HuH-7 (cell line): Measurements from ENCODE around the gene PREX1.

Source experiments
- DNase-seq: peaks from one replicate; pipeline ENCODE4 v3.0.0; 2011; ENCODE audit warnings: low spot score

PREX1 gene

DNA sequence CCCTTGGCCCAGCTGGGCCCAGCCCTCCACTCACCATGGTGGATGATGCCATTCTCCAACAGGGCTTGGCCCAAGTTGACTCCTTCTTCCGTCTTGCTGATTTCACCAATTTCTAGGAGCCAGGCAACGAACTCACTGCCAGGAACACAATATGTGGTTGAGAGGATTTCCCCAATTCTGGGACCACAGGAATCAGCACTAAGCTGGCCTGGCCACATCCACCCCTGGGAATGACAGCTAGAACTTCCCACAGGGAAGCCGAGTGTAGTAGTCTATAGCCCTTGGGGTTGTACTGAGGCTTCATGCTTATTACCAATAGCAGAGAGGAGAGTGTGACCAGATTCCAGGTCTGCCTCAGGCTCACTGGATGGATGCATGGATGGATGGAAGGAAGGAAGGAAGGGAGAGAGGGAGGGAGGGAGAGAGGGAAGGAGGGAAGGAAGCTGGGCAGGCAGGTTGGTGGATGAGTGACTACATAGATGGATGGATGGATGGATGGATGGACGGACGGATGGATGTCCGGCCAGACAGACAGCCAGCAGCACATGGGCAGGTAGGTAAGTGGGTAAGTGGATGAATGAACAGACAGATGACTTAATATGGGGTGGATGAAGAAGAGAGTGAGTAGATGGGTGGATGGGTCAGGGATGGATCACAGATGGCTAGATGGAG, 146.5 kb downstream of the PREX1 start:
- no peak for DNase-seq

DNA sequence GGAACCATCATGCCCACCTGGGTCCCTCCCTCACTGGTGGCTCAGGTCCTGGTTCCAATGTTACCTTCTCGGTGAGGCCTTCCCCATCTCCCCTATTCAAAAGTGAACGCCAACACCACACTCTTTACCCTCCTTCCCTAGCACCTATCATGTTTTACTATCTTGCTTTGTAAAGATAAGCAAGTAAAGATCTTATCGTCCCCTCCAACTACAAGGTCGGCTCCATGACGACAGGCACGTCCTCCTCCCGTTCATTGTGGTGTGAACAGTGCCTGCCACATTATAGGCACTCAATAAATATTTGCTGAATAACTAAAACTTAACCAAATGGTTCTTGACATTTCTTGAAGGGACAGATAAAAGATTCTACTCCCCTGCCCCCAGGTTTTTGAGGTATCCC, 147.1 kb downstream of the PREX1 start:
- DNase-seq = no peak

DNA sequence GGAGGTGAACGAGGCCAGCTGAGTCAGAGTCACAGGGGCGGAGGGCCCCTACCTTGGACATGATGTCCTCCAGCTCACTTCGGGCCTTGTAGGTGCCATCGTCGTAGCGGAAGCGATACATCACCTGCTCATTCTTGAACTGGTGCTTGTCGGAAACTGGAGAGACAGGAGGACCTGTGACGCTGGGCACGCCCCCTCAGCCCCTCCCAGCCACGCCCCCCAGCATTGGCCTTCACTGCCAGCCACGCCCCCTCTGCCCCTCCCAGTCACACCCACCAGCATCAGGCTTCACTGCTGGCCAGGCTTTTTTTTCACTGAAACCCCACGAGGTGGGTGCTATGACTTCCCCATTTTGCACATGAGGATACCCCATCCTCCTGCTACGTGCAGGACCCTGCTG, 148.2 kb downstream of the PREX1 start:
- DNase-seq = no peak

DNA sequence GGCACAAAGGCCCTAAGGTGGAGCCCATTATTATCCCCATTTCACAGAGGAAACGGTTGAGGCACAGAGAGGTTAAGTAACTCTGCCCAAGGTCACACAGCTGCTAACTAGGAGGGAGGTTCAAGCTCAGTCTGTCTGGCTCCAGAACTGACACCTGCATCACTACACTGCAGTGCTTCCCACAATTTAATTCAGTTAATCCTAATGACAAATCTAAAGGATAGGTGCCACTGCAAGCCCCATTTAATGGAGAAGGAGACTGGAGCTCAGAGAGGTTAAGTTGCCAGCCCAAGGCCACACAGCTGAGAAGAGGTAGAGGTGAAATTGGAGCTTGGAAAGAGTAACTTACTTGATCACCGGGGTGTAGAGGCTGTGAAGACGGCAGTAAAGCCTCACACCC, 148.8 kb downstream of the PREX1 start:
- no peak for DNase-seq

DNA sequence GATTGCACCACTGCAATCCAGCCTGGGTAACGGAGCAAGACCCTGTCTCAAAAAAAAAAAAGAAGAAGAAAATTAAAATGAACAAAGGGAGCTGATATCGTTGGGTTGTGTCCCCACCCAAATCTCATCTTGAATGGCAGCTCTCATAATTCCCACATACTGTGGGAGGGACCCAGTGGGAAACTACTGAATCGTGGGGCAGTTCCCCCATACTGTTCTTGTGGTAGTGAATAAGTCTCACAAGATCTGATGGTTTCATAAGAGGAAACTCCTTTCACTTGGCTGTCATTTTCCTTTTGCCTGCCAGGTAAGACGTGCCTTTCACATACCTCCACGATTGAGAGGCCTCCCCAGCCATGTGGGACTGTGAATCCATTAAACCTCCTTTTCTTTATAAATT, 149.4 kb downstream of the PREX1 start:
- no peak for DNase-seq

DNA sequence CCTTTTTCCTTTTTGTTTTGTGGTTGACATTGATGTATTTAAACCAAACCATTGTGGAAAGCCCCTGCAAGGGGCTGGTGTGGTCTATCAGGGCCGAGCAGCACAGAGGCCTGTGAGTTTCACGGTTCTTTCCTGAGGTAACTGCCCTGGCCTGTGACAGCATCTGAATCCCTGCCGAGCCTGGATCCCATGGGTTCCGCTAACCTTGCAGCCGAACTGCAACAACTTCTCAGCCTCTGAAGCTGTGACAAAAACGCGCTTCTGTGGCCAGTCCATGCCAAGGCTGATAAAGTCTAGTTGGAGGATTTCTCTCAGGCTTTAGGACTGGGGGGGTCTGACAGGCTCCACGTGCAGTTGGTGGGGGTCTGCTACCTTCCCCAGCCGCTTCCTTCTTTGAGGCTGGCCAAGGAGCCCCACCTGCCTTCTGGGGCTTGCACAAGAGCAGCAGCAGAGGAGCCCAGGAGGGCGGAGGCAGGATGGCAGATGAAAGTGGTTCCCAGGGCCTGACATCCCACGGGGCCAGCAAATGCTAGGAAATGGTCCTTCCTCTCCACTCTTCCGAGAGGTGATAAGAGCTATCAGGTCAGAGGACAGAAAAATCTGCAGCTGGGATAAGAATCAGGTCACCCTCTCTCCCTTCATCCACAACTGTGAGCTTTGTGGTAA, 150.9 kb downstream of the PREX1 start:
- no peak for DNase-seq

DNA sequence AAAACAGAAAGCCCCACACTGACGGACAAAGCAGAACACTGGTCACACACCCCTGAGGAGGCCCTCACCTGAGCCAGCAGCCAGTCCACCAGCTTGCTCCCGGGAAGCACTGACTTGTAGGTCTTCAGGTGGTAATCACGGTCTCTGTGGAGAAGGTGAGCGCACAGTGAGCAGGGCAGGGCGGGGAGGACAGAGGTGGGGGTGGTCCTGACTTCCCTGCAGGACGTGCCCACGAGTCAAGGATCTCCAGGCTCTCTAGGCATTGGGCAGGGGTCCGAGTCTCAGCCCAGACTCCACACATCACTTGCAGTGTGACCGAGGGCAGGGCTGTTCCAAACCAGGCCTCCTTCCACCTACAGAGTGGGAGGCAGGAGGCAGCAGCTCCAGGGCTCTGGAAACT, 151.7 kb downstream of the PREX1 start:
- DNase-seq = no peak

DNA sequence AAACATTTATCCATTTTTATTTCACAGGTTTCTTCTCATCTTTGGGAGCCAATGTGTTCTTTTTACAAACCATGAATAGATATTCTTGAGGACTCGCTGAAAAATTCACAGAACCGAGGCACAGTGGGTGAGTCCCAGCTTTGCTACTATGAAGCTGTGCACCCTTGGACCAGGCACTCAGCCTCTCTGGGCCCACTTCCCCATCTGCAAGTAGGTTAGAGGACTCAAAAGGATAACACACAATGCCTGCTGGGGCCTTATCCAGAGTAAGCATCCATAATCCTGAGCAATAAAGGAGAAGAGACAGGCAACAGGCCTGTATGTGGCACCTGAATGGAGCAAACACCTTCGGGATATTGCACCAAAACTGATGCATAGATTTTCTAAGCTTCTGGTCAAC, 153.3 kb downstream of the PREX1 start:
- no peak for DNase-seq

DNA sequence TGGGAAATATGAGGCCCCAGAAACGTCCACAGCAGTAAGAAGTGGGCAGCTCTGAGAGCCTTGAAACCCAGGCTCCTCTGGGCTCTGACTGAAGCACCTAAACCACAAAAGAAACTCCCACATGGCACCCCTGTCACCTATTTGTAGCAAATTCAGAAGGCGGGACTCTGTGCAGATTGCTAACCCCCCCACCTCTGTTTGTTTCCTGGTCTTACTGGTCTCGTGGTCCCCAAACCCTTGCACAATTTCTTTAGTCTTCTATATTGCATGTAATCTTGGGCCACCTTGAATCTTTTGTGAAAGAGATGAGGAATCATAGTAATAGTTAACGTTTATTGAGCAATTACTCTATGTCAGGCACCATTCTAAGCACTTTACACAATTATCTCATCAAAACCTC, 154.3 kb downstream of the PREX1 start:
- no peak for DNase-seq

DNA sequence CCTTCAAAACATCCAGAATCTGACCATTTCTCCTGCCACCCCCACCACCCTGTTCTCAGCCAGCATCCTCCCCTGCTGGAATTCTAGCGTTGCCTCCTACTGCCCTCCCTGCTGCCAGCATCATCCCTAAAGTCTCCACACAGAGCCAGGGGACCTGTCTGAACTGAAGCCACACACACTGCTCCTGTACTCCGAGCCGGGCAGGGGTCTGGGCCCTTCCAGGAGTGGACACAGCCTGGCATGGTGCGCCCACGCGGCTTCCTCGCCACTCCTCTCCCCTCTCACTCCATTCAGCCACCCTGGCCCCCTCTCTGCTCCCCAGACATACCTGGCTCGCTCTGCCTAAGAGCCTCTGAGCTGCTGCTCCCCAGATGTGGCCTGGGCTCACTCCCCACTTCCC, 155.5 kb downstream of the PREX1 start:
- DNase-seq = no peak

DNA sequence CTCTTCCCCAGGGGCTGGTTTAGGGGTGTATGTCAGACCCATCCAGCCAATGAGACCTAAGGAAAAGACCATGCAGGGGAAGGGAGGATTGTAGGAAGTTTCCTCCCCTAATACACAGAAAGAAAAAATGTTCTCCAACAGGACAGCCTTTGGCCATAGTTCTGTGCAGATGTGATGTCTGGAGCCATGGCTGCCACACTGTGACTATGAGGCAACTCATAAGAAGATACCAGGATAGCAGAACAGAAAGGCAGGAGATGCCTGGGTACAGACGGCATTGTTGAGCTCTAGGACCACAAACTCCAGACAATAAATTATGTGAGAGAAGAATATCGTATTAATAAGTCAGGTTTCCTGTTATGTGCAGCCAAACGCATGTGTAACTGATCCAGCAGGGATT, 156.7 kb downstream of the PREX1 start:
- no peak for DNase-seq

DNA sequence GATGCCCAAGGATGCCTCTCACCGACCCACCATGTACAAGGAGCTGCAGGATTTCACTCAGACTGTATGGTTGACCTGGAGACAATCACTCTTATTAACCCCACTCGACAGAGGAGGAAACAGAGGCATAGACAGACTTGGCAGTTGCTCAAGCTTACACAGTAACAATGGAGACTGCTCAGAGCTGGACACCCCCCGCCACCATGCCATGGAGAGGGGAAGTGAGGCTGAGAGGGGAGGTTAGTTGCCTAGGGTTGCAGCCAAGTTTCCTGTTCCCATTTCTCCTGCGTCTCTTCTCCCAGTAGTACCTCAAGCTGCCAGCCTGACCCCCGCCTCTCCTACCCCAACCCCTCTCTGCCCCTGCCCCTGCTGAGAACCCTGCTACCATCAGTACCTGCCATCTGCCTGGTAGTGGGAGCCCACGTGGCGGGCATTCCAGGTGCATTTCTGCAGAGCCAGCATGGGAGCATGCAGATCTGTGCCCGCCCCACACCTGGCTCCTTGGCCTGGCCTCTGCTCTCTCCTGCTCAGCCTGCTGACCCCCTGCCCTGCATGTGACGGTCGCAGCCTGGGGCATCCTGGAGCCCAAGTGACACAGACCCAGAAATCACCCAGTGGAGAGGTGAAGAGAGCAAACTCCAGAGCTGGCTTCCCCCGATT, 157.7 kb downstream of the PREX1 start:
- no peak for DNase-seq

DNA sequence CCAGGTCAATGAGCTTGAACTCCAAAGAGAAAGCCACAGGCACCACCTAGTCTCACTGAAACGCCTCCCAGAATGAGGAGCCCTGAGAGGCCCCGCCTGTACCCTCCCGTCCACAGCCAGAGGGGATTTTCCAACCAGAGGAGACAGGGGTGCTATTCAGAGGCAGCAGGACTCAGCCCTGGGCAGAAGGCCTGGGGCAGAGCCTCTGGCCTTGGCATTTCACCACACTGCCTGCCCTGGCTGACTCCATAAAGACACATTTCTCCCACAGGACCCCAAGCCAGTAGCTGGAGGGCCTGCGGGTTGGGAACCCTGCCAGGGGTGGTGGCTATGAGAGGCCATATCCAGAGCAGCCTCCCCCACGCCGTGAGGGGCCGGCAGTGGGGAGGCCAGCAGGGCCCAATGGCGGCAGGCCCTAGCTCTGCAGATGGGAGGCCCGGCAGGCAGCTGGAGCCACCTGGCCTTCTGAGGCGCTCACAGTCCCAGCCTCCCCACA, 159.3 kb downstream of the PREX1 start:
- DNase-seq = no peak

DNA sequence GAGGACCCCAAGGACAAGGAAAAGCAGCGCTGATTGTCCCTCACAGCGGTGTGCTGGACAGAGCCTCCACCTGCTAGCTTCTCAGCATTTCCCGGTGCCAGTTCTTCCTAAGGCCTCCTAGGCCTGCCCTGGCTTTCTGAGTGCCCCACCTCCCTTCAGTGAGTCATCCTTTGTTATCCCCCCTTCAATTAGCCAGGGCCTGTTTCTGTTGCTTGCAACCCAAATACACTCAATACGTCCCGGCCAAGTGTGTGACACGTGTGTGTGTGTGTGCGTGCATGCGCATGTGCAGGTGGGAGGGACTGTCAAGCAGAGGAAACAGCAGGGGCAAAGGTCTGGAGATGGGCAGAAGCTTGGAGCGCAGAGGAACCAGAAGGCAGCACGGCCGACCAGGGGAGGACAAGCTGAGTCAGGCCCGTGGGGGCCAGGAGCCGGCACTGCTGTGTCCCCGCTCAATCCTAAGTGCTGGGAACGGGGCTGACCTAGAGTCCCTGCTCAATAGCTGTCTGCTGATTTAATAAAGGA, 159.8 kb downstream of the PREX1 start:
- DNase-seq = no peak

DNA sequence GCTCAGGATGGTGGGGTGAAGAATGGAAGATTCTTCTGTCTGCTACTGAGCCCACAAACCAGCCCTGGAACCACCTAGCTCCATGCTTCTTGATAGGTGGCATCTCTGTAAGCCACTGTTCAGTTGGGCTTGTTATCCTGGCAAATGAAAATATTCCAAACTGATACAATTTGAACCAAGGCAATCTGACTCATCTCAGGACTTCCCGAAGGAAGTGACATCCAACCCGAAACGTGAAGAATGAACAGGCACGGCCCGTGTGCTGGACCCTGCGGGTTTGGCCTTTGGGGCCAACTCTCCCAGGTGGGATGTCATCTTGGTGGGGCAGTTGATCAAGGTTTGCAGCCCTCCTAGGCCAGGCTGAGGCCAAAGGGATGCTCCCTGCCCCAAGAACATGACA, 160.3 kb downstream of the PREX1 start:
- DNase-seq = no peak

DNA sequence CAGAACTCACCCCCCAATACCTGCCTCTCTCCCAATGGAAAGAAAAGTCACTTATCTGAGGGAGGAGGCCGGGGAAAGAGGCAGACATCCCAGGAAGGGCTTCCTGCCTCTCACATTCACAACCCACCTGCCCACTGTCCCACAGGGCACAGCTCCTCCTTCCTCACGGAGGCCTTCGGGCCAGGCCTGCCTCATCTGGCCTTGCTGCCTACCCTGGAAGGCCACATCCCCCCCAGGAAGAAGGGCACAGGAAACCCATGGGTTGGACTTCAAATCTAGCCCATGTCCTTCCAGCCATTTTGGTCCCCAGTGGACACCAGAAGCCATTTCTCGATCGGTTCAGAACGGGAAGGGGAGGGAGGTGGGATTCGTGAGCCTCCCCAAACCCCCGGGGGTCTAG, 162.0 kb downstream of the PREX1 start:
- DNase-seq = no peak

DNA sequence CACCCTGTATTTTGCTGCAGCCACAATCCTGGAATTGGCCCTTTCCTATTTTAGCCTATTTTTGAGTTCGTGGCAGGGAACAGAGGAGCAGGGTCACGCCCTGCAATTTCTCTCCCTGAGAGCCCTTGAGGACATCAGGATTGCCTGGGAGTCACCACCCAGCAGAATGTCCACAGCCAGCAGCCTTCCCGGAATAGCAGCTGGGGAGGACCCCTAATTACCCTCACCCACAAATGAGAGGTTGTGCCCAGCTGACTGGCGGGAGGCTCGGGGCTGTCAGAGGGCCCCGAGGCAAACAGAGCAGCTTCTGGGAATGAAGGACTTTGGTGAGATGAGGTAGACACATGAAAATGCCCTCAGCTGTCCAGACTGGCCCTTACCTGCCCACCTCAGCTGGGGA, 165.1 kb downstream of the PREX1 start:
- DNase-seq = no peak

DNA sequence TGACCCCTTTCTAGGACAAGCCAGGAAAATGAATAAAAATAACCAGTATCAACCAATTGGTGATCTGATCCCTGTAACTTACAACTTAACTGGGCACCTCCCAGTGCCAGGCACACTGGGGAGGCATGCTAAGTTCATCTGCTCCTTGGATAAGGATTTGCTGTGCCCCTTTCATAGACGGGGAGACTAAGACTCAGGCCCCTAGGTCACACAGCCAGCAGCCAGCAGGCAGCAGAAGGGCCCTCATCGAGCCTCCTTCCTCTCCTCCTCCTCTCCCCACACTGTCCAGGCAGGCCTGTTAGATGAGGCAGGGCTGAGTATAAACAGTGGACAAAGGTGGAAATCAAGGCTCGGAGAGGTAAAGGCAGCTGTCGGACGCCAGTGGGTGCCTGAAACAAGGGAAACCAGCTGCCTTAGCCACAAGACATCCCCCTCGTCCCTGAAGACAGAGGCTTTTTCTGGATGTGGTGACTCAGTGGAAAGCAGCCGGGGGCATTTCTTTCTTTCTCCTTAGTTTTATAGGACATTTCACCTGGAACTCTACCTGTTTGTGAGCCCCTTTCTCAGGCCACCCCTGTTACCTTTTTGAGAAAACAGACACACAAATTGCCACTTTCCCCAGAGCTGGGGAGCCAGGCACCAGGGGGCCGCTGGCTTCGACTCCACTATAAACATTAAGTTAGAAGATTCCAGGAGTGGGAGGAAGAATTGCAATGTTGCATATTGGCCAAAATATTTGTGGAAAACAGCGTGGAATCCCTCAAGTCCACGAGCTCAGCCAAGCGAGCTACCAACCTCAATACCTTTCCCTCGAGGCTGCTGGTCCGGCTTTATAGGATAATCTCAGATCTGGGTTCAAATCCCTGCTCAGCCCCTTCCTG, 166.0 kb downstream of the PREX1 start:
- no peak for DNase-seq

DNA sequence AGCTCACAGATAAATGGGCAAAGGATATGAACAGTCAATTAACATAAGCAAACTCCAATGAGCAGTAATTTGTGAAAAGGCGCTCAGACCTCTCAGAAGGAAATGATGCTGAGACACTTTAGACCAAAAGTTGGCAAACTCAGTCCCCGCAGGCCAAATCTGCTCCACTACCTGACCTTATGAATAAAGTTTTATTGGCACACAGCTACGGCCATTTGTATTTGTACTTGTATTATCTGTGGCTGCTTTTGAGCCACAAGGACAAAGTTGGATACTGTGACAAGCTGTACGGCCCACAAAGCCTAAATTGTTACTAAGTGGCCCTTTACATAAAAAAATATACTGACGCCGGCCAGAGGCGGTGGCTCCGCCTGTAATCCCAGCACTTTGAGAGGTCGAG, 167.0 kb downstream of the PREX1 start:
- DNase-seq = no peak

DNA sequence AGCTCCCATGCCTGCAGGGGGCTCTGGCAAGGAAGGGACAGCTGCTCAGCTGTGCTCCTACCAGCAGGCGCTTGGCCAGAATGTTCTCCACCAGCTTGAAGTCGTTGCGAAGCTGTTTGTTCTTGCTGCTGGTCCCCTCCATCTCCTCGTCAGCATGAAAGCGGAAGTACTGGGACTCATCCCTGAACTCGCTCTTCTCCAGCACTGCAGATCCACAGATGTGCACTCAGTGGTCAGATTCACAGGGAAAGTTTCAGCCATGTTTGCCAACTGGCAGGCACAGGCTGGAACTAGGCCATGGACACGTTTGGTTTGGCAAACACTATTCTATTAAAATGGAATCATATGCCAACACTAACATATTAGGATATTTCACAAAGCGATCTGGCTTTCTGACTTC, 167.9 kb downstream of the PREX1 start:
- no peak for DNase-seq

DNA sequence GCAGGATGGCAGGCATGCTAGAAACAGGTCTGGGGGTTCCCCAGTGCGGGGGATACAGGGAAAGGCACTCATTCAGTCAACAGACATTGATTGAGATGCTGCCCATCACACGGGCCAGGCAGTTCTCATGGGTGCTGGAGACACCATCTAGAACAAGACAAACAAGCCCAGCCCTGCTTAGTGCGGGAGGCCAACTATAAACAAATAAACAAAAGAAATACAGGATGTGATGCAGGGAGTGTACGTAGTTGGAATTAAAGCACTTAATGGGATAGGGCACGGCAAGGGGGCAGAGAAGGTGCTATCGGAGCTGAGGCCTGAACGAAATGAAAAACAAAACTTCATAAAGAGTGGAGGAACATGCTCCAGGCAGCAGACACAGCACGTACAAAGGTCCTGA, 169.3 kb downstream of the PREX1 start:
- no peak for DNase-seq

DNA sequence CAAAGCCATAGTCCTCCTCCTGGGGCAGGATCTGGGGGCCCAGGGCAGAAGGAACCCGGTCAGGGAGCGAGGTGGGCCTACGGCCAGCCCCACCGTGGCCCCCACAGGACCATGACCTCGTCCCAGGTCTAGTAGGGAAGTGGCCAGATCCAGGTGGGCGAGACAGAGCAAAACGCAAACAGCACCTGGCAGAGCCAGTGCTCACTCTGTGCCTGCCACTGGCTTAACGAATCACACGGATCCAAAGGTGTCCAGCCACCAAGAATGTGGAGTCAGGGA, 169.7 kb downstream of the PREX1 start:
- no peak for DNase-seq
